ENCODE measurements around the gene CGB1. TPM values are rescaled to one million over a fixed set of nuclear protein-coding genes. Genes with fewer than 3 reads are reported as not detected.

CGB1 gene
- total and polyA plus RNA-seq, 2 donors from 2014 or later = not detected

DNA sequence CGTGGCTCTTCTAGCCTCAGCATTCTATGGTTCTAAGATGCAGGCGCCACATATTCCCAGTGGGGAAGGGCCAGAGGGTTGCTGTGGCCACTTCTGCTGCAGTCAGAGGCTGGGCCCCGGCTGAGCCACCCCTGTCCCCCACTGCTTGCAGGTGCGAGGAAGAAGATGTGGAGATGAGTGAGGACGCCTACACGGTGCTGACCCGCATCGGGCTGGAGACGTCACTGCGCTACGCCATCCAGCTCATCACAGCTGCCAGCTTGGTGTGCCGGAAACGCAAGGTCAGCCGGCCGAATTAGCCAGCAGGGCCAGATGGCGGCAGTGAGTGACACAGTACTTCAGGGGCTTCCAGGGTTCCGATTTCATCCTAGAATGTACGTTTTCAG, 21.8 kb downstream of the CGB1 start:
- no peak for TF ChIP-seq CTCF (IDR thresholded peaks at IDR 0.05; ENCODE audit: borderline replicate concordance, extremely low read depth, insufficient read depth)
- Histone ChIP-seq H3K4me1 (ENCODE audit: control insufficient read depth in 2 of 3, insufficient read depth in 2 of 3, low read depth in 1 of 3, low read length in 3 of 3) (peaks cover 0 to 6% (median 0%) of the 10 kb centered on the region in 3 donors), H3K9ac (ENCODE audit: low read length in 3 of 3) (no peak overlapping the region), H3K4me3 (ENCODE audit: low read length in 3 of 3) (no peak overlapping the region), H3K9me3 (ENCODE audit: control insufficient read depth in 2 of 3, insufficient read depth in 1 of 3, low read length in 3 of 3) (no peaks in the 10 kb centered on the region), H3K27me3 (ENCODE audit: control insufficient read depth, insufficient read depth, low read length) (no peaks in the 10 kb centered on the region), H3K36me3 (ENCODE audit: control insufficient read depth in 2 of 3, insufficient read depth in 3 of 3, low read length in 3 of 3) (peaks cover 0 to 10% (median 2%) of the 10 kb centered on the region in 3 donors), H3K27ac (ENCODE audit: low read depth in 2 of 2, low read length in 2 of 2) (no peak overlapping the region)
- FAIRE-seq (no peak), DNase-seq (no peak)
- intact Hi-C loops (cut with DNase I) = no loop called here

GRCh38 chr19:49014123-49014869, 22.4 kb downstream of the CGB1 start:
- Histone ChIP-seq H3K9me3 (ENCODE audit: control insufficient read depth in 2 of 3, insufficient read depth in 1 of 3, low read length in 3 of 3) (no peaks in the 10 kb centered on the region), H3K9ac (ENCODE audit: low read length in 3 of 3) (no peak overlapping the region), H3K4me3 (ENCODE audit: low read length in 3 of 3) (no peak overlapping the region), H3K4me1 (ENCODE audit: control insufficient read depth in 2 of 3, insufficient read depth in 2 of 3, low read depth in 1 of 3, low read length in 3 of 3) (peaks cover 0 to 6% (median 0%) of the 10 kb centered on the region in 3 donors), H3K27ac (ENCODE audit: low read depth in 2 of 2, low read length in 2 of 2) (no peak overlapping the region), H3K36me3 (ENCODE audit: control insufficient read depth in 2 of 3, insufficient read depth in 3 of 3, low read length in 3 of 3) (peaks cover 0 to 12% (median 2%) of the 10 kb centered on the region in 3 donors), H3K27me3 (ENCODE audit: control insufficient read depth, insufficient read depth, low read length) (no peaks in the 10 kb centered on the region)
- no peak for TF ChIP-seq CTCF (IDR thresholded peaks at IDR 0.05; ENCODE audit: borderline replicate concordance, extremely low read depth, insufficient read depth)
- intact Hi-C loops (cut with DNase I) = no loop called here
- FAIRE-seq (no peak), DNase-seq (no peak)

DNA sequence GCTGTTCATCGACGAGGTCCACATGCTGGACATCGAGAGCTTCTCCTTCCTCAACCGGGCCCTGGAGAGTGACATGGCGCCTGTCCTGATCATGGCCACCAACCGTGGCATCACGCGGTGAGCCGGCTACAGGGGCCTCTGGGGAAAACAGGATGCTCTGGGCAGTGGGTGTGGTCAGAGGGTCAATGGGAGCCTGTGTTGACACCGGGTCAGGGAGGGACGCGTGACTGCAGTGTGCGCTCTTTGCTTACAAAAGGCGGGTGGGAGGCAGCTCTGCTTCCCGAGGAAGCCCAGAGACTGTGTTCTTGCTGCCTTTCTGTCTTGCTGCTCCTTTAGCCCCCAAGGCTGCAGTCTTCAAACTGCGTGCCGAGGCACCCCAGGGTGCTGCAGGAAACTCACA, 25.5 kb downstream of the CGB1 start:
- intact Hi-C loops (cut with DNase I) = no loop called here
- H3K36me3 ChIP-seq (ENCODE audit: control insufficient read depth in 2 of 3, insufficient read depth in 3 of 3, low read length in 3 of 3) = peaks cover 0 to 18% (median 15%) of the 10 kb centered on the region in 3 donors
- no peak for TF ChIP-seq CTCF (IDR thresholded peaks at IDR 0.05; ENCODE audit: borderline replicate concordance, extremely low read depth, insufficient read depth)

More for the DNA sequence above, 25.5 kb downstream of the CGB1 start:
- no peaks in the 10 kb centered on the region for H3K27me3 ChIP-seq (ENCODE audit: control insufficient read depth, insufficient read depth, low read length)
- H3K4me3 ChIP-seq (ENCODE audit: low read length in 3 of 3) = no peak overlapping the region
- no peak overlapping the region for H3K27ac ChIP-seq (ENCODE audit: low read depth in 2 of 2, low read length in 2 of 2)
- no peaks in the 10 kb centered on the region for H3K9me3 ChIP-seq (ENCODE audit: control insufficient read depth in 2 of 3, insufficient read depth in 1 of 3, low read length in 3 of 3)
- H3K4me1 ChIP-seq (ENCODE audit: control insufficient read depth in 2 of 3, insufficient read depth in 2 of 3, low read depth in 1 of 3, low read length in 3 of 3) = no peaks in the 10 kb centered on the region
- no peak overlapping the region for H3K9ac ChIP-seq (ENCODE audit: low read length in 3 of 3)
- DNase-seq (no peak), FAIRE-seq (no peak)

Data from kidney (tissue), 14 donors.